WTC11 (cell line): Measurements from ENCODE around the gene CARD11. TPM values are rescaled to one million over a fixed set of nuclear protein-coding genes. Genes with fewer than 3 reads are reported as not detected.

Experiments used
- ATAC-seq: fragments of 200-7000 bp; cut with Tn5 transposase; 2 replicates; pipeline ENCODE4 v1.10.0; 2021; ENCODE audit warnings: mild to moderate bottlenecking, moderate library complexity
- CTCF ChIA-PET: fragments of 300-600 bp; sonication (Branson Sonifier 250); formaldehyde crosslinking; loops from one replicate; lab custom pipeline; 2021; ENCODE audit warnings: antibody characterized with exemption; lab: Charles Lee
- POLR2A ChIA-PET: fragments of 350-600 bp; sonication (Branson Sonifier 250); formaldehyde crosslinking; loops from one replicate; lab custom pipeline; 2021; ENCODE audit warnings: antibody characterized with exemption; lab: Charles Lee
- DNase-seq: peaks from one replicate; pipeline ENCODE4 v3.0.0; 2021; ENCODE audit warnings: low spot score
- H3K27ac Mint-ChIP-seq: 2 replicates; pipeline ENCODE4 v1.8.0; 2021; ENCODE audit warnings: mixed read lengths
- H3K27me3 Mint-ChIP-seq: 2 replicates; pipeline ENCODE4 v1.8.0; 2021; ENCODE audit warnings: low read depth, mild to moderate bottlenecking, moderate library complexity, mixed read lengths
- H3K36me3 Mint-ChIP-seq: 2 replicates; pipeline ENCODE4 v1.8.0; 2021; ENCODE audit warnings: mixed read lengths
- H3K4me1 Mint-ChIP-seq: 2 replicates; pipeline ENCODE4 v1.8.0; 2022; ENCODE audit warnings: mixed read lengths
- H3K4me3 Mint-ChIP-seq: 2 replicates; pipeline ENCODE4 v1.8.0; 2021; ENCODE audit warnings: mild to moderate bottlenecking, moderate library complexity, mixed read lengths
- H3K9me3 Mint-ChIP-seq: 2 replicates; pipeline ENCODE4 v1.8.0; 2021; ENCODE audit warnings: mixed read lengths
- CREM ChIP-seq: sonication (generic); formaldehyde crosslinking; IDR thresholded peaks from 2 replicates; pipeline ENCODE4 v1.8.1; 2022; ENCODE audit warnings: mild to moderate bottlenecking, missing genetic modification reagents, moderate library complexity
- CTCF ChIP-seq: fragments of 200-600 bp; IDR thresholded peaks from 2 replicates; pipeline ENCODE4 v1.8.0; 2022; ENCODE audit warnings: antibody characterized with exemption
- FOXJ3 ChIP-seq: sonication (generic); formaldehyde crosslinking; IDR thresholded peaks from 2 replicates; pipeline ENCODE4 v1.9.0; 2021; ENCODE audit warnings: missing genetic modification reagents, mild to moderate bottlenecking, borderline replicate concordance
- MAX ChIP-seq: sonication (generic); formaldehyde crosslinking; IDR thresholded peaks from 2 replicates; pipeline ENCODE4 v1.8.0; 2022; ENCODE audit warnings: mild to moderate bottlenecking, missing genetic modification reagents
- OVOL2 ChIP-seq: fragments of 250-450 bp; sonication (Bioruptor Pico); IDR thresholded peaks from 2 replicates; pipeline ENCODE4 v1.9.0; 2021; ENCODE audit warnings: mild to moderate bottlenecking, borderline replicate concordance
- SMAD4 ChIP-seq: sonication (generic); formaldehyde crosslinking; IDR thresholded peaks from 2 replicates; pipeline ENCODE4 v1.8.0; 2022; ENCODE audit warnings: mild to moderate bottlenecking, missing genetic modification reagents
- USF2 ChIP-seq: sonication (generic); formaldehyde crosslinking; IDR thresholded peaks from 2 replicates; pipeline ENCODE4 v1.8.1; 2023; ENCODE audit warnings: mild to moderate bottlenecking, missing genetic modification reagents, moderate library complexity
- ZNF263 ChIP-seq: sonication (generic); formaldehyde crosslinking; IDR thresholded peaks from 2 replicates; pipeline ENCODE4 v1.8.1; 2022; ENCODE audit warnings: low read depth, mild to moderate bottlenecking, moderate library complexity, missing genetic modification reagents
- ZNF423 ChIP-seq: fragments of 250-450 bp; sonication (Bioruptor Pico); IDR thresholded peaks from 2 replicates; pipeline ENCODE4 v2.1.2; 2022; ENCODE audit warnings: mild to moderate bottlenecking, moderate library complexity
- ZNF425 ChIP-seq: fragments of 250-450 bp; sonication (Bioruptor Pico); conservative IDR thresholded peaks from 2 replicates; pipeline ENCODE4 v1.9.0; 2021; ENCODE audit warnings: mild to moderate bottlenecking
- ZNF532 ChIP-seq: fragments of 250-450 bp; sonication (Bioruptor Pico); IDR thresholded peaks from 2 replicates; pipeline ENCODE4 v1.9.0; 2021; ENCODE audit warnings: mild to moderate bottlenecking, borderline replicate concordance
- ZNF671 ChIP-seq: fragments of 250-450 bp; sonication (Bioruptor Pico); IDR thresholded peaks from 2 replicates; pipeline ENCODE4 v1.8.0; 2021; ENCODE audit warnings: mild to moderate bottlenecking
- total RNA-seq: library from RNA; stranded (reverse); gene quantifications from 3 replicates; pipeline ENCODE4 v1.2.3, GENCODE V29; 2021
- TF ChIP-seq, protein P1 (sequence below): sonication (generic); formaldehyde crosslinking; IDR thresholded peaks from 2 replicates; pipeline ENCODE4 v1.8.1; 2022; ENCODE audit warnings: missing genetic modification reagents, borderline replicate concordance
- TF ChIP-seq, protein P2 (sequence below): sonication (generic); formaldehyde crosslinking; IDR thresholded peaks from 2 replicates; pipeline ENCODE4 v1.8.1; 2023; ENCODE audit warnings: mild to moderate bottlenecking, moderate library complexity, missing genetic modification reagents
- TF ChIP-seq, protein P3 (sequence below): sonication (generic); formaldehyde crosslinking; IDR thresholded peaks from 2 replicates; pipeline ENCODE4 v1.8.1; 2023; ENCODE audit warnings: mild to moderate bottlenecking, missing genetic modification reagents

Gene CARD11
- total RNA-seq, 1 experiment from 2014 or later = 40.8 TPM

- POLR2A ChIA-PET = no interaction called here
- no peak overlapping the region for H3K4me3 Mint-ChIP-seq
- ATAC-seq (no peak), DNase-seq (no peak)
- CTCF ChIA-PET = interaction anchor here (0.9 to 3.0 kb wide), 7 partner anchors 8 to 145 kb away, joined by 3 to 15 read pairs (median 7); no protein-coding TSS in a partner anchor
- peaks cover 10% of the 10 kb centered on the region for H3K36me3 Mint-ChIP-seq
- no peak overlapping the region for H3K27ac Mint-ChIP-seq
- TF ChIP-seq ZNF671 (CRISPR knock-in tag) (no peak), USF2 (CRISPR knock-in tag) (no peak), ZNF263 (CRISPR knock-in tag) (no peak)
- TF ChIP-seq, protein P1, sequence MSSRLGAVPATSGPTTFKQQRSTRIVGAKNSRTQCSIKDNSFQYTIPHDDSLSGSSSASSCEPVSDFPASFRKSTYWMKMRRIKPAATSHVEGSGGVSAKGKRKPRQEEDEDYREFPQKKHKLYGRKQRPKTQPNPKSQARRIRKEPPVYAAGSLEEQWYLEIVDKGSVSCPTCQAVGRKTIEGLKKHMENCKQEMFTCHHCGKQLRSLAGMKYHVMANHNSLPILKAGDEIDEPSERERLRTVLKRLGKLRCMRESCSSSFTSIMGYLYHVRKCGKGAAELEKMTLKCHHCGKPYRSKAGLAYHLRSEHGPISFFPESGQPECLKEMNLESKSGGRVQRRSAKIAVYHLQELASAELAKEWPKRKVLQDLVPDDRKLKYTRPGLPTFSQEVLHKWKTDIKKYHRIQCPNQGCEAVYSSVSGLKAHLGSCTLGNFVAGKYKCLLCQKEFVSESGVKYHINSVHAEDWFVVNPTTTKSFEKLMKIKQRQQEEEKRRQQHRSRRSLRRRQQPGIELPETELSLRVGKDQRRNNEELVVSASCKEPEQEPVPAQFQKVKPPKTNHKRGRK (CRISPR knock-in tag) = 0 out of 2 replicates have a peak, but pooled peaks have one; percentile 54
- H3K27me3 Mint-ChIP-seq = no peaks in the 10 kb centered on the region; the same call in 1 of the 2 replicates
- H3K4me1 Mint-ChIP-seq = peaks cover 17% of the 10 kb centered on the region
- H3K9me3 Mint-ChIP-seq = peaks cover 26% of the 10 kb centered on the region
These were observed 22.8 kb upstream of the CARD11 start for GRCh38 chr7:3066506-3066905.

- peak; percentile 97 for ATAC-seq
- Mint-ChIP-seq H3K9me3 (peaks cover 21% of the 10 kb centered on the region), H3K36me3 (peaks cover 2% of the 10 kb centered on the region; the same call in 1 of the 2 replicates), H3K4me1 (peaks cover 17% of the 10 kb centered on the region), H3K27ac (no peak overlapping the region), H3K4me3 (no peak overlapping the region), H3K27me3 (no peaks in the 10 kb centered on the region; the same call in 1 of the 2 replicates)
- POLR2A ChIA-PET = interaction anchor here (0.6 kb wide), 2 partner anchors 176 to 188 kb away, joined by 3 read pairs; no protein-coding TSS in a partner anchor
- CTCF ChIA-PET = interaction anchor here (0.6 to 3.0 kb wide), 20 partner anchors 9 to 334 kb away, joined by 3 to 15 read pairs (median 4); no protein-coding TSS in a partner anchor
- peak; percentile 81 for DNase-seq
- TF ChIP-seq CTCF (peak; percentile 88), CREM (CRISPR knock-in tag) (0 out of 2 replicates have a peak, but pooled peaks have one; percentile 35), MAX (CRISPR knock-in tag) (0 out of 2 replicates have a peak, but pooled peaks have one; percentile 24), SMAD4 (CRISPR knock-in tag) (no peak), OVOL2 (CRISPR knock-in tag) (no peak)
- TF ChIP-seq, protein P2, sequence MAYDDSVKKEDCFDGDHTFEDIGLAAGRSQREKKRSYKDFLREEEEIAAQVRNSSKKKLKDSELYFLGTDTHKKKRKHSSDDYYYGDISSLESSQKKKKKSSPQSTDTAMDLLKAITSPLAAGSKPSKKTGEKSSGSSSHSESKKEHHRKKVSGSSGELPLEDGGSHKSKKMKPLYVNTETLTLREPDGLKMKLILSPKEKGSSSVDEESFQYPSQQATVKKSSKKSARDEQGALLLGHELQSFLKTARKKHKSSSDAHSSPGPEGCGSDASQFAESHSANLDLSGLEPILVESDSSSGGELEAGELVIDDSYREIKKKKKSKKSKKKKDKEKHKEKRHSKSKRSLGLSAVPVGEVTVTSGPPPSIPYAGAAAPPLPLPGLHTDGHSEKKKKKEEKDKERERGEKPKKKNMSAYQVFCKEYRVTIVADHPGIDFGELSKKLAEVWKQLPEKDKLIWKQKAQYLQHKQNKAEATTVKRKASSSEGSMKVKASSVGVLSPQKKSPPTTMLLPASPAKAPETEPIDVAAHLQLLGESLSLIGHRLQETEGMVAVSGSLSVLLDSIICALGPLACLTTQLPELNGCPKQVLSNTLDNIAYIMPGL (CRISPR knock-in tag) = 0 out of 2 replicates have a peak, but pooled peaks have one; percentile 26
- TF ChIP-seq, all 79 proteins: peak for 4
These were observed 22.1 kb upstream of the CARD11 start for GRCh38 chr7:3065724-3066143.

GRCh38 chr7:3064067-3064466, 20.4 kb upstream of the CARD11 start:
- peaks cover 8% of the 10 kb centered on the region for H3K4me1 Mint-ChIP-seq
- H3K36me3 Mint-ChIP-seq = no peaks in the 10 kb centered on the region
- POLR2A ChIA-PET = no interaction called here
- TF ChIP-seq ZNF423 (no peak), FOXJ3 (no peak), SMAD4 (CRISPR knock-in tag) (no peak), ZNF532 (CRISPR knock-in tag) (no peak), ZNF425 (CRISPR knock-in tag) (no peak)
- TF ChIP-seq, protein P3, sequence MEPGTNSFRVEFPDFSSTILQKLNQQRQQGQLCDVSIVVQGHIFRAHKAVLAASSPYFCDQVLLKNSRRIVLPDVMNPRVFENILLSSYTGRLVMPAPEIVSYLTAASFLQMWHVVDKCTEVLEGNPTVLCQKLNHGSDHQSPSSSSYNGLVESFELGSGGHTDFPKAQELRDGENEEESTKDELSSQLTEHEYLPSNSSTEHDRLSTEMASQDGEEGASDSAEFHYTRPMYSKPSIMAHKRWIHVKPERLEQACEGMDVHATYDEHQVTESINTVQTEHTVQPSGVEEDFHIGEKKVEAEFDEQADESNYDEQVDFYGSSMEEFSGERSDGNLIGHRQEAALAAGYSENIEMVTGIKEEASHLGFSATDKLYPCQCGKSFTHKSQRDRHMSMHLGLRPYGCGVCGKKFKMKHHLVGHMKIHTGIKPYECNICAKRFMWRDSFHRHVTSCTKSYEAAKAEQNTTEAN (CRISPR knock-in tag) = no peak

More at GRCh38 chr7:3064067-3064466, 20.4 kb upstream of the CARD11 start:
- no peak for DNase-seq
- H3K9me3 Mint-ChIP-seq = peaks cover 6% of the 10 kb centered on the region
- no peak for ATAC-seq
- H3K27me3 Mint-ChIP-seq = no peaks in the 10 kb centered on the region; the same call in 1 of the 2 replicates
- no peak overlapping the region for H3K4me3 Mint-ChIP-seq
- CTCF ChIA-PET = interaction anchor here (0.9 to 1.9 kb wide), 3 partner anchors 23 to 239 kb away, joined by 3 to 4 read pairs (median 3); no protein-coding TSS in a partner anchor
- H3K27ac Mint-ChIP-seq = no peak overlapping the region
